Keratinocyte (primary cell): ENCODE results near the gene HMG20A. TPM values are rescaled to one million over a fixed set of nuclear protein-coding genes. Genes with fewer than 3 reads are reported as not detected.

Experiments
- DNase-seq: peaks from one replicate; pipeline ENCODE4 v3.0.0-alpha.2; 2011; ENCODE audit warnings: low read depth, missing footprints, low spot score
- FAIRE-seq: peaks from 2 replicates; lab custom pipeline; 2011; peaks lifted over from hg19 to GRCh38; lab: Jason Lieb, UNC
- H2AFZ ChIP-seq: 2 replicates; pipeline ENCODE4 v1.6.0; 2012; ENCODE audit warnings: low read length, control low read depth, inconsistent platforms; ENCODE audit not compliant: control insufficient read depth
- H3K27ac ChIP-seq: 2 replicates; pipeline ENCODE4 v1.5.1; 2011; ENCODE audit warnings: low read length; ENCODE audit not compliant: control insufficient read depth, insufficient read depth
- H3K27me3 ChIP-seq: 3 replicates; pipeline ENCODE4 v1.6.0; 2011; ENCODE audit warnings: low read length; ENCODE audit not compliant: control insufficient read depth, insufficient read depth; ENCODE audit errors: extremely low read depth
- H3K36me3 ChIP-seq, 2 experiments: 2 replicates in 1 of 2; 3 replicates in 1 of 2; pipeline ENCODE4 v1.5.1; 2011; ENCODE audit warnings: low read length in 2 of 2, mild to moderate bottlenecking in 1 of 2; ENCODE audit not compliant: control insufficient read depth in 2 of 2, insufficient read depth in 2 of 2; ENCODE audit errors: extremely low read depth in 1 of 2
- H3K4me1 ChIP-seq: 3 replicates; pipeline ENCODE4 v1.5.1; 2011; ENCODE audit warnings: low read length; ENCODE audit not compliant: control insufficient read depth, insufficient read depth; ENCODE audit errors: extremely low read depth
- H3K4me2 ChIP-seq: 3 replicates; pipeline ENCODE4 v1.6.0; 2011; ENCODE audit warnings: low read depth, low read length; ENCODE audit not compliant: control insufficient read depth, insufficient read depth; ENCODE audit errors: extremely low read depth
- H3K4me3 ChIP-seq, 3 experiments: fragments of 200-600 bp in 1 of 3; sonication (generic) in 1 of 3; 2 replicates in 2 of 3; 3 replicates in 1 of 3; pipeline ENCODE4 v1.5.1; 2011 to 2016; ENCODE audit warnings: low read length in 3 of 3, mild to moderate bottlenecking in 3 of 3, control low read depth in 2 of 3, inconsistent platforms in 1 of 3, low read depth in 1 of 3, mixed read lengths in 1 of 3, mixed run types in 1 of 3, moderate library complexity in 1 of 3; ENCODE audit not compliant: control insufficient read depth in 2 of 3, insufficient read depth in 2 of 3; ENCODE audit errors: extremely low read depth in 1 of 3
- H3K79me2 ChIP-seq: 2 replicates; pipeline ENCODE4 v1.6.0; 2012; ENCODE audit warnings: low read length; ENCODE audit not compliant: control insufficient read depth, insufficient read depth
- H3K9ac ChIP-seq: 3 replicates; pipeline ENCODE4 v1.6.0; 2011; ENCODE audit warnings: low read length; ENCODE audit not compliant: control insufficient read depth, insufficient read depth; ENCODE audit errors: extremely low read depth
- H3K9me1 ChIP-seq: 3 replicates; pipeline ENCODE4 v1.6.0; 2011; ENCODE audit warnings: low read length; ENCODE audit not compliant: control insufficient read depth, insufficient read depth; ENCODE audit errors: extremely low read depth
- H3K9me3 ChIP-seq: 2 replicates; pipeline ENCODE4 v1.5.1; 2012; ENCODE audit warnings: low read depth, low read length; ENCODE audit not compliant: control insufficient read depth
- H4K20me1 ChIP-seq: 3 replicates; pipeline ENCODE4 v1.6.0; 2011; ENCODE audit warnings: low read length; ENCODE audit not compliant: control insufficient read depth, insufficient read depth; ENCODE audit errors: extremely low read depth
- CTCF ChIP-seq, 3 experiments: IDR thresholded peaks in 1 of 3; conservative IDR thresholded peaks in 1 of 3; optimal IDR thresholded peaks in 1 of 3; 2 replicates in 2 of 3; 3 replicates in 1 of 3; pipeline versions ENCODE3 to v1.5.1; 2011; ENCODE audit warnings: low read length in 3 of 3, mild to moderate bottlenecking in 3 of 3, moderate library complexity in 2 of 3, control low read depth in 1 of 3, inconsistent platforms in 1 of 3; ENCODE audit not compliant: insufficient read depth in 2 of 3; ENCODE audit errors: extremely low read depth in 1 of 3
- EZH2 ChIP-seq: IDR thresholded peaks from one replicate; pipeline ENCODE4 v1.6.1; 2012; ENCODE audit warnings: inconsistent platforms, mild to moderate bottlenecking, low read length, moderate library complexity
- dilution Hi-C: fragments of 300-500 bp; cut with MboI; formaldehyde crosslinking; loops from one replicate; pipeline ENCODE4 v1.7.0; 2020; ENCODE audit warnings: low sequenced_read_pairs; ENCODE audit not compliant: extremely low pct_ligation_motif_present
- polyA plus RNA-seq, 5 experiments: library from polyadenylated mRNA; depleted of rRNA in 3 of 5; stranded (reverse) in 3 of 5; stranded (forward) in 1 of 5; unstranded in 1 of 5; fragments of >200 nt; gene quantifications; 1 replicate in 1 of 5; 2 replicates in 3 of 5; 3 replicates in 1 of 5; pipeline versions ENCODE4 v1.2.1 to v1.2.3, GENCODE V29; 2011 to 2012; ENCODE audit warnings: missing spikeins in 2 of 5, low read depth in 1 of 5, low replicate concordance in 1 of 5

The HMG20A gene
- polyA plus RNA-seq, 1 donor (not counting 4 experiments of a cell fraction or from before 2014, with no cell fraction given) = 44.6 TPM

DNA sequence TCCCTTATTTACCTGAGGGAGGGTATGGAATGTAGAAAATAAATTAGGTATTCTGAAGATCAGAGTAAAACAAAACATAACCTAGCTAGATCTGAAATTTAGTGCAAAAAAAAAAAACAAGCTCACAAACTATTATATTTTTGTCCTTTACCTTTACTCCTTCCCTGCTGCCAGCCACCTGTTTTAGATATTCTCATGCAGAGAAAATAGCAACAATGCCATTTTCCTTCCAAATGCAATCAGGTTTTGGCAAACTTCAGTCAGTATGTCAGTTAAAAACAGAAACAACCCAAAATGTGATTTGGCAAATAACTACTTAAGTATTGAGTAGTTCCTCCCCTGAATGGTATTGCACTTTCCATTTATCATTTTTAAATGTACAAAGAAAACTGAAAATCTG, 36.6 kb upstream of the HMG20A start:
- dilution Hi-C loops = no loop called here
- Histone ChIP-seq H2AFZ (no peak overlapping the region), H4K20me1 (no peaks in the 10 kb centered on the region), H3K9me1 (no peaks in the 10 kb centered on the region), H3K9me3 (no peaks in the 10 kb centered on the region), H3K79me2 (peaks cover 4% of the 10 kb centered on the region), H3K4me3 (no peak overlapping the region), H3K36me3 (no peaks in the 10 kb centered on the region), H3K4me1 (no peaks in the 10 kb centered on the region), H3K9ac (no peak overlapping the region), H3K4me2 (no peak overlapping the region), H3K27me3 (no peaks in the 10 kb centered on the region), H3K27ac (no peak overlapping the region)
- no peak for TF ChIP-seq EZH2
- TF ChIP-seq CTCF (optimal IDR thresholded peaks at IDR 0.05 in 1 of 3, IDR thresholded peaks at IDR 0.05 in 1 of 3, conservative IDR thresholded peaks at IDR 0.05 in 1 of 3; ENCODE audit: extremely low read depth in 1 of 3, insufficient read depth in 2 of 3, low read length in 3 of 3) = no peak
- DNase-seq (no peak), FAIRE-seq (no peak)

DNA sequence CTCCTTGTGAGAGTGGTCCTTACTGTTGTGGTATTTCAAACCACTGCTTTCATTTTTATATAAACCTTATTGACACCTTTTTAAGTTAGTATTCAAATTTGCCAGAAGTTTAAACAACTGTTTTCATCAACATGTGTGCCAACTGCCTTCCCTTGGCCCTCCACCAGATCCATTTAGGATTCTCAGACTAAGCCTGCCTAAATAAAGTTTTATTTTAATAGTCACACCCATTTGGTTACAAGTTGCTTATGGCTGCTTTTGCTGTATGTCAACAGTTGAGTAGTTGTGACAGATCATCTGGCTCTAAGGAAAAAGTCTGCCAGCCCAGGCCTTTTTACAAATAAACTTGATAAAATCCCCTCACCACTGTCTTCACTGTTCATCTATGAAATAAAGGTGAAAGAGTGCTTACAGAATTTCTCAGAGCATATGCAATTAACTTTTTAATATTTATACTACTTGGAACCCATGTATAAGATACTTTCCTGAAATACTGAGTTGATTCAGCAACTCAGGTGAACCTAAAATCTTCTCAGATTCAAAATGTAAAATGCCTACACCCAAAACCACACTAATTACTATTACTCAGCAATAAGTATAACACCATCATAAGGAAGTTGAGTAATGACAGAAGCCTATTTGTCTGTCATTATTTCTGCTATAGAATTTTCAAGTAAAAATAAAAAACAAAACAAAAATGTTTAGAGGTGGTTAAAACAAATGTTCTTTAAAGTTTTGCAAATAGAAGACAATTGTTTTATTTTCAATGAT, 35.9 kb upstream of the HMG20A start:
- Histone ChIP-seq H3K9me3 (no peaks in the 10 kb centered on the region), H3K4me3 (no peak overlapping the region), H3K4me1 (no peaks in the 10 kb centered on the region), H4K20me1 (no peaks in the 10 kb centered on the region), H3K27ac (no peak overlapping the region), H3K79me2 (peaks cover 4% of the 10 kb centered on the region), H3K4me2 (no peak overlapping the region), H3K9me1 (no peaks in the 10 kb centered on the region), H3K36me3 (no peaks in the 10 kb centered on the region), H3K9ac (no peak overlapping the region), H3K27me3 (no peaks in the 10 kb centered on the region), H2AFZ (no peak overlapping the region)
- dilution Hi-C loops = no loop called here
- DNase-seq (no peak), FAIRE-seq (no peak)
- TF ChIP-seq CTCF (optimal IDR thresholded peaks at IDR 0.05 in 1 of 3, IDR thresholded peaks at IDR 0.05 in 1 of 3, conservative IDR thresholded peaks at IDR 0.05 in 1 of 3; ENCODE audit: extremely low read depth in 1 of 3, insufficient read depth in 2 of 3, low read length in 3 of 3) = no peak
